IPS-15b (cell line): ENCODE measurements around the gene GALNT17.

Experiments
- H3K27me3 ChIP-seq: one replicate; pipeline ENCODE4 v1.6.1; 2013; ENCODE audit warnings: low read length; ENCODE audit not compliant: control insufficient read depth, insufficient read depth
- H3K36me3 ChIP-seq: one replicate; pipeline ENCODE4 v1.6.1; 2013; ENCODE audit warnings: low read length; ENCODE audit not compliant: control insufficient read depth, insufficient read depth
- H3K4me1 ChIP-seq: one replicate; pipeline ENCODE4 v1.6.1; 2013; ENCODE audit warnings: mild to moderate bottlenecking, low read length; ENCODE audit not compliant: control insufficient read depth, insufficient read depth
- H3K4me3 ChIP-seq: one replicate; pipeline ENCODE4 v1.5.1; 2013; ENCODE audit warnings: low read depth, low read length
- H3K9ac ChIP-seq: one replicate; pipeline ENCODE4 v1.6.1; 2013; ENCODE audit warnings: low read depth, mild to moderate bottlenecking, low read length
- H3K9me3 ChIP-seq: one replicate; pipeline ENCODE4 v1.6.1; 2013; ENCODE audit warnings: mild to moderate bottlenecking, low read length; ENCODE audit not compliant: control insufficient read depth, insufficient read depth

Gene GALNT17

DNA sequence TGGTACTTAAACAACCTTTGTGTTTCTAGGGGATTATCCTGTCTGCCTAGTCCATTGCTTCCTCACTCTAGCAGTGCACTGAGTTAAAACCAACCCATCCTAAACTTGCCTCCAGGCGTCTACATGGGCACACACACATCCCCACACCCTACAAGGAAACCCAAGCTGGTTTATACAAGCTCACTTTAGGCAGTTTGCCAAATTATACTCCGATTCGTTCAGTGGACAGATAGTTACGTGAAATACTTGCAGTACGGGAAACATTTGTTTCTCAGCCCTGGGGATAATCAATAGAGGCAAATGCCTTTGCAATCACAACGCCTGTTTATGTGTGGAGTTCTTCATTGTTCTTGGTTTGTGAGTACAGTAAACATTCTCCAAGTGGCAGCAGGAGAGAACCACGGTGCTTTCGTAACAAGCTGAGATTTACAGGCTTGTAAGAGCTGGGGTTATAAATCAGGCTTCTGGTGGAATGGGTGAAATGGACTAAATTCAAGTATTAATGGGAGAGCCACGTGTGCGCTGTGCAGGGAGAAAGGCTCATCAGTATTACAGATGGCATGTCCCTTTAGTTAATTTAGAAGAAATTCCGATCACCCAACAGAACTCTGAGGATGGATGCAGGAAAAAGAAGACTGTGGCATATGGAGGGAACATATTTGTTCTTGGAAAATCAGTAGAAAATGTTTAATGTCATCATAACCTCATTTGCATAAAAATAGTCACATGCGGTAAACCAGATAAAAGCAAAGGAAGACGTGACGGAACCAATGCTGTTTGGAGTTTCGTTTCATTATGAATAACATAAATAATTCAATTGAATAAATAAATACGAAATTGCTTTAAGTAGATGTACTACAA, 217.1 kb downstream of the GALNT17 start:
- peaks cover 4% of the 10 kb centered on the region for H3K9me3 ChIP-seq
- no peaks in the 10 kb centered on the region for H3K27me3 ChIP-seq
- H3K4me3 ChIP-seq = no peak overlapping the region
- H3K9ac ChIP-seq = no peak overlapping the region
- H3K4me1 ChIP-seq = peaks cover 11% of the 10 kb centered on the region
- H3K36me3 ChIP-seq = no peaks in the 10 kb centered on the region

DNA sequence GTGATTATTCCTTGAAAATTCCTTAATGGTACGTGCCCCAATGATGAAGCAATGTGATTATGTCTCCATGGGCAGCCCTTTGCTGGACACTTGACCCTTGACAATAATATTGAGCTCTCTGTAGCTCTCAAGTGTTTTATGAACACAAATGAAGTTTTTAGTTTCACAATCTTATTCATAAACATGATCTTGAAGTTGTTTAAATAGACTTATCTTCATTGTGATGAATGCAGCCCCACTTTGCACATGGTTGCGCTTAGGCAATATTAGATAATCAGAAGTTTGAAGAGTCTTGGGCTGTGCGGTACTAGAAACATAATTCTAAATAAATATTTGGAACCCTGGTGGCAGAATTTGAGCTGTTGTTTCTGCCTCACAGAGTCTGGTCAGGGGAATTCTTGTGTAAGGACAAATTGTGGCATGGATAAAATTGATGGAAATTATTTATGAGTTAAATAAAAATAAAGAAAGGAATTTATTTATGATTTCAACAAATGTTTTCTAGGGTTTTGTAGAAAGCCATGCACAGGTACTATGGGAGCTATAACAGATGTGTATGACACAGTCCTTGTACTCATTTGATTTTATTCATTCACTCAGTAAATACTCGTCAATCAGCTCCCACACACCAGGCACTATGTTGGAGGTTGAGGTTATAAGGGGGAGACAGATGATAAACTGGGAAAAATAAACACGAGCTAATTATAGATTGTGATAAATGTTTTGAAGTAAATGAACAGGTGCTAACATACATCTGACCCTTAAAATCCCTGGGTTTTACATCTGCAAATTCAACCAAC, 217.9 kb downstream of the GALNT17 start:
- Histone ChIP-seq H3K36me3 (no peaks in the 10 kb centered on the region), H3K9me3 (peaks cover 4% of the 10 kb centered on the region), H3K4me3 (no peak overlapping the region), H3K9ac (no peak overlapping the region), H3K4me1 (peaks cover 11% of the 10 kb centered on the region), H3K27me3 (no peaks in the 10 kb centered on the region)

DNA sequence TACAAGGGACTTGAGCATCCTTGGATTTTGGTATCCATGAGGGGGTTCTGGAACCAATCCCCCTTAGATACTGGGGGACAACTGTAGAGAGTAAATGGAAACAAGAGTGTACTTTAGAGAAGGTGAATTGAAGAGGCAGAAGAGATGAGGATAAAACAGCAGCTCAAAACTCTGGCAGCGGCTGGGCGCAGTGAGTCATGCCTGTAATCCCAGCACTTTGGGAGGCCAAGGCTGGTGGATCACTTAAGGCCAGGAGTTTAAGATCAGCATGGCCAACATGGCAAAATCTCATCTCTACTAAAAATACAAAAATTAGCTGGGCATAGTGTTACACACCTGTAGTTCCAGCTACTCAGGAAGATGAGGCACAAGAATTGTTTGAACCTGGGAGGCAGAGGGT, 218.7 kb downstream of the GALNT17 start:
- Histone ChIP-seq H3K27me3 (no peaks in the 10 kb centered on the region), H3K9ac (no peak overlapping the region), H3K36me3 (no peaks in the 10 kb centered on the region), H3K9me3 (peaks cover 4% of the 10 kb centered on the region), H3K4me1 (peaks cover 11% of the 10 kb centered on the region), H3K4me3 (no peak overlapping the region)

DNA sequence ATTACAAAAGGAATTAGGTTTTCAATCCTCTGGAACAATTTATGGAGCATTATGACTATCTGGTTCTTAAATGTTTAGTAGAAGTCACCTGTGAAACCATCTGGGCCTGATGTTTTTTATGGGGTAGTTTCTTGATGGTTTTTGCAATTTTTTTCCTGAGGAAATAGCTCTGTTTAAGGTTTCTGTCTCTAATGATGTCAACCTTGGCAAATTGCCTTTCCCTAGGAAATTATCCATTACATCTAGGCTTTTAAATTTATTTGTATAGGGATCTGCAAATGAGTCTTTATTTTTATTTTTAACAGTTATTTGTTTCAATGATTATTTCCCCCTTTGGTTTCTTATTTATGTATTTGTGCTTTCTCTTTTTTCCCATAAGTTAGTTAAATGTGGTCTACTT, 222.8 kb downstream of the GALNT17 start:
- H3K4me3 ChIP-seq = no peak overlapping the region
- H3K4me1 ChIP-seq = no peaks in the 10 kb centered on the region
- H3K9me3 ChIP-seq = peaks cover 4% of the 10 kb centered on the region
- no peaks in the 10 kb centered on the region for H3K36me3 ChIP-seq
- no peaks in the 10 kb centered on the region for H3K27me3 ChIP-seq
- H3K9ac ChIP-seq = no peak overlapping the region

DNA sequence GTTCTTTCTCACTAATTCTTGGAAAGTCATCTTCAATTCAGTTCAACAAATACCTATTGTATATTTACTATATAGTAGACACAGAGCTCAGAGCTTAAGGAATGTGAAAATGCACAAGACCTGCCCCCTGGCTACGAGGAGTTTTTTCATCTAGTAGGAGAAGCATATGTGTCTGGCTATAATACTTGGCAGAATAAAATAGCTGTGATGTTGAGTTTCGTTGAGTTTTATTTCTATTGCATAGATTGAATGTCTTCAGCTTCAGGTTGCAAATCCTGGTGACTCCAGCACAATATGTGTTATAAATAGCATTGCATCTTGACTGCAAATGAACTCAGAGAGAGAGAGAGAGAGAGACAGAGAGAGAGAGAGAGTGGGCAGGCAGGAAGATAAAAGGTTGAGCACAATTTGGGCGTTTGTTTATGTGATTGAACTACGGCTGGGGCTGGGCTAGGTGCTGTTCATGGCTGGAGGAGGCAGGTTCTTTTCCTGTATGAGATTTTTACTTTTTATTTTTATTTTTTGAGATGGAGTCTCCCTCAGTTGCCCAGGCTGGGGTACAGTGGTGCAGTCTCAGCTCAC, 229.6 kb downstream of the GALNT17 start:
- H3K4me1 ChIP-seq = no peaks in the 10 kb centered on the region
- no peak overlapping the region for H3K4me3 ChIP-seq
- no peaks in the 10 kb centered on the region for H3K36me3 ChIP-seq
- H3K27me3 ChIP-seq = no peaks in the 10 kb centered on the region
- H3K9ac ChIP-seq = no peak overlapping the region
- H3K9me3 ChIP-seq = no peaks in the 10 kb centered on the region

DNA sequence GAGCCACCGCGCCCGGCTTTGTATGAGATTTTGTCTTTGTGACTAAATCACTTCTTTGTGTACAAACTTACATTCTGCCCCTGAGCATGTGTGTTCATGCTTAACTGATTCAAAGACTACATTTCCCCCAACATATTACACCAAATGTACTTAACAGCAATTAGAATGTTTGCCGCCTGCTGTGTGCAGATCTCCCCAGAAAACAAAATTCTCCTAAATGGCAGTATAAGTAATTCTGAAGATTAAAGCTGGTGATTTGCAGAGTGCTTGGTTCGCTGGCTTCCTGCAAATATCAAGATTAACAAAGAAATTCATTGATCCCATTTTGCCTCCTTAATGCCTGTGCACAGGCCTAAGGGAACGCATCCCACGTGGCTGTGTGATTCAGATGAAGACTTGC, 230.3 kb downstream of the GALNT17 start:
- H3K4me3 ChIP-seq = no peak overlapping the region
- H3K4me1 ChIP-seq = no peaks in the 10 kb centered on the region
- no peaks in the 10 kb centered on the region for H3K36me3 ChIP-seq
- H3K27me3 ChIP-seq = no peaks in the 10 kb centered on the region
- H3K9ac ChIP-seq = no peak overlapping the region
- no peaks in the 10 kb centered on the region for H3K9me3 ChIP-seq

DNA sequence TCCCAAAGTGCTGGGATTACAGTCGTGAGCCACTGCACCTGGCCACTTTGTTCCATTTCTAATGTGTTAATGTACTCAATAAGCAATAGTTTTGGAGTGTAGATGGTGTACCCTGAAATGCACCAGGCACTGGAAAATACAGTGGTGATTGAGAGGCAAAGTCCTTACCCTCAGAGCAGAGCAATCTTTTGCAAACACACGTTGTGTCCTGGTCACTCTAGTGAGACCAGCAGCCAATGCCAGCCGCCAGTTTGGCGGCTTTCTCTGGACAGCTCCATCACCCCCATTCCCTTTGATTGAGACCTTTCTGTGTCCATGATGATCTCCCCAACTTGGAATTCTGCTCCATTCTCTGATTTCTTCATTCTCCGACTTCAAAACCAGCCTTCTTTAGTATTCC, 231.3 kb downstream of the GALNT17 start:
- Histone ChIP-seq H3K9ac (no peak overlapping the region), H3K4me3 (no peak overlapping the region), H3K9me3 (no peaks in the 10 kb centered on the region), H3K27me3 (no peaks in the 10 kb centered on the region), H3K4me1 (no peaks in the 10 kb centered on the region), H3K36me3 (peaks cover 3% of the 10 kb centered on the region)

DNA sequence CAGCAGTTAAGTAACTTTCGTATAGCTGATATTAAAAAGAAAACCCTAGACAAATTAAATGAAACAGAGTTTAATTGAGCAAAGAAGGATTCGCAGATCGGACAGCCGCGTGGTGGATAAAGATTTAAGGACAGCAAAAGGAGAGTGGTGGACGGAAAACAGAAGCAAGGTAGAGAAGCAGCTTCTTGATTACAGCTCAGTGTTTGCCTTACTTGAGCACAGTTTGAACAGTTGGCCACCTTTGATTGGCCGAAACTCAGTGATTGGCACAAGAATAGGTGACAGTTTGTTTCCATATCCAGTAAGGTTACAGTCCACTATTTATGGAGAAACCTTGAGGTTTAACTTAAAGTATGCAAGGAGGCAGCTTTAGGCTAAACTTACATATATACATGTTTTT, 231.7 kb downstream of the GALNT17 start:
- no peak overlapping the region for H3K4me3 ChIP-seq
- H3K27me3 ChIP-seq = no peaks in the 10 kb centered on the region

DNA sequence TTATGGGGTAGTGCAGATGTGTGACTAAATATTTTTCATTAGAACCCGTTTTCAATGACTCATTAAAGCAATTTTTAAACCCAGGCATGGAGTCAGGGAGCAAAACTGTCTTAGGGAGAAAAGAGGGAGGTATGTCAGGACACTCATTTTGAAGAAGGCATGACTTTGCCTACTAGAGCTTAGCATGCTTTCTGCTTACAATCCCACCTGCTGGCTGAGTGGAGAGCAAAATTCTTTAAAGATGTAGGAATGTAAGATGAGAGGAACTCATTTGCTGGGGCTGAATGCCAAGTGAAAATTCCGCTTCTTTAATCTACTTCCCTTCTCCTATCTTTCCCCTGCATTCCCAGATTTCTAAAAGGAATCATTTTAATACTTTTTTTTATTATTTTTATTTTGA, 232.6 kb downstream of the GALNT17 start:
- no peaks in the 10 kb centered on the region for H3K4me1 ChIP-seq
- peaks cover 3% of the 10 kb centered on the region for H3K36me3 ChIP-seq
- no peaks in the 10 kb centered on the region for H3K27me3 ChIP-seq
- no peak overlapping the region for H3K9ac ChIP-seq
- no peaks in the 10 kb centered on the region for H3K9me3 ChIP-seq
- H3K4me3 ChIP-seq = no peak overlapping the region

More for the DNA sequence above, 231.7 kb downstream of the GALNT17 start:
- no peaks in the 10 kb centered on the region for H3K9me3 ChIP-seq
- peaks cover 3% of the 10 kb centered on the region for H3K36me3 ChIP-seq
- no peak overlapping the region for H3K9ac ChIP-seq
- no peaks in the 10 kb centered on the region for H3K4me1 ChIP-seq

DNA sequence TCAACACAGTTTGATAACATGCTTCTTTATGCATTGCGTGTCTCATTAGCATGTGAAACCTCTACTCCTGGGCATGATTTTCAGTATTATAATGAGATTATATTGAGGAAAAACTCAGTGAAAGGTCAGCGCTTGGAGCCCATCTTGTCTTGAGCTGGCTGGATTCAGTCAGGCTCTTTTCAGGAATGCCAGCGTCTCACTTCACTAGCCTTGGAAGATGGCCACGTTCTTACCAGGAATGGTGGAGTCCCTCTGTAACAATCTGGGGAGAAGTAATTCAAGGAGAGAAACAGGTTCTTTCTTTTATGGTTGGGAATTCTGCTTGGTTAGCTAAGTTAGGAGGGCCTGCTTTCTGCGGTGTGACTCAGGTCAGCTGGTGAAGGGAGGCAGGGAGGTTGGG, 241.0 kb downstream of the GALNT17 start:
- Histone ChIP-seq H3K4me1 (no peaks in the 10 kb centered on the region), H3K4me3 (no peak overlapping the region), H3K9me3 (peaks cover 3% of the 10 kb centered on the region), H3K36me3 (no peaks in the 10 kb centered on the region), H3K27me3 (no peaks in the 10 kb centered on the region), H3K9ac (no peak overlapping the region)

DNA sequence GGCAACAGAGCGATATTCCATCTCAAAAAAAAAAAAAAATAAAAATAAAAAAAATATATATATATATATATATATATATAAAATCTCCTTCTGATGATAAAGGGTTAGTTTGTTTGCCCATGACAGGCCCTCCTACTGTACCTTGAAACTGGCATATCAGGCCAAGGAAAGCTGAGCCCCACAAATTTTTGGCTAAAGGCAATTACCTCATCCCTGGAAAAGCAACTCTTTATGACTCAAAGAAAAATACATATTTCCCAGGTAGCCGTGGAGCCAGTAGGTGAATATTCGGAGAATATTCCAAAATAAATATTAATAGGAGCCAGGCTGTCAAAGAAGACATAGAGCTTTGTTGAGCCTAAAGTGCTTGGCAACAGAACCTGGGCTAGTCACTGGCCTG, 245.1 kb downstream of the GALNT17 start:
- Histone ChIP-seq H3K9me3 (peaks cover 3% of the 10 kb centered on the region), H3K27me3 (no peaks in the 10 kb centered on the region), H3K4me3 (no peak overlapping the region), H3K9ac (no peak overlapping the region), H3K4me1 (no peaks in the 10 kb centered on the region), H3K36me3 (no peaks in the 10 kb centered on the region)
